ENCODE data around the gene DOK6.

Gene DOK6

DNA sequence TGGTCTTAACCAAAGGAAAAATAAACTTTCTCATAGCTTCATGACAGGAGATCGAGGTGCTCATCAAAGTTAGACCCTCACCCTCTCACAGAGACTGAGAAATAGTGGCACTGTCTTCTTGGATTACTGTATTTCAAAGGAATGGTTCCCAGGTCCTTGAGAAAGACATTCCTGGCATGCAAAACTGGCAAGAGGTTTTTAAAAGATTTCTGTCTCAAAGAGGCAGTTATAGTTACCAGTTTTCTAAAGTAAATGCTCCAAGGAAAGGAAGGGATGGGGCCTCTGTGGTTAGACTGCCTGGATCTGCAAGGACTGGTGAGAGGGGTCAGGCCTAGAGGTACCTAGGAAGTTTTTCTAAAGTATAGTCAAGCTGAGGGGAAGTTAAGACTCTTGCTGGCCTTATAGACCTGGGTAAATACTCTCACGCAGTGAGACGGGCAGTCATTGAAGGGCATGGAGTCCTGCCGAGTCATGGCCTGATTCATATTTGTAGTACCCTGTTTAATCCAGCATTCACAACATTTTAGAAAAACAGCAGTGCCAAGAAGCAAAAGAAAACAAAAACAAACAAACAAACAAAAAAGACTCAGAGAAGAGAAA lies 226.1 kb downstream of the DOK6 start:
- TF ChIP-seq, protein P1, sequence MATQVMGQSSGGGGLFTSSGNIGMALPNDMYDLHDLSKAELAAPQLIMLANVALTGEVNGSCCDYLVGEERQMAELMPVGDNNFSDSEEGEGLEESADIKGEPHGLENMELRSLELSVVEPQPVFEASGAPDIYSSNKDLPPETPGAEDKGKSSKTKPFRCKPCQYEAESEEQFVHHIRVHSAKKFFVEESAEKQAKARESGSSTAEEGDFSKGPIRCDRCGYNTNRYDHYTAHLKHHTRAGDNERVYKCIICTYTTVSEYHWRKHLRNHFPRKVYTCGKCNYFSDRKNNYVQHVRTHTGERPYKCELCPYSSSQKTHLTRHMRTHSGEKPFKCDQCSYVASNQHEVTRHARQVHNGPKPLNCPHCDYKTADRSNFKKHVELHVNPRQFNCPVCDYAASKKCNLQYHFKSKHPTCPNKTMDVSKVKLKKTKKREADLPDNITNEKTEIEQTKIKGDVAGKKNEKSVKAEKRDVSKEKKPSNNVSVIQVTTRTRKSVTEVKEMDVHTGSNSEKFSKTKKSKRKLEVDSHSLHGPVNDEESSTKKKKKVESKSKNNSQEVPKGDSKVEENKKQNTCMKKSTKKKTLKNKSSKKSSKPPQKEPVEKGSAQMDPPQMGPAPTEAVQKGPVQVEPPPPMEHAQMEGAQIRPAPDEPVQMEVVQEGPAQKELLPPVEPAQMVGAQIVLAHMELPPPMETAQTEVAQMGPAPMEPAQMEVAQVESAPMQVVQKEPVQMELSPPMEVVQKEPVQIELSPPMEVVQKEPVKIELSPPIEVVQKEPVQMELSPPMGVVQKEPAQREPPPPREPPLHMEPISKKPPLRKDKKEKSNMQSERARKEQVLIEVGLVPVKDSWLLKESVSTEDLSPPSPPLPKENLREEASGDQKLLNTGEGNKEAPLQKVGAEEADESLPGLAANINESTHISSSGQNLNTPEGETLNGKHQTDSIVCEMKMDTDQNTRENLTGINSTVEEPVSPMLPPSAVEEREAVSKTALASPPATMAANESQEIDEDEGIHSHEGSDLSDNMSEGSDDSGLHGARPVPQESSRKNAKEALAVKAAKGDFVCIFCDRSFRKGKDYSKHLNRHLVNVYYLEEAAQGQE (IDR thresholded peaks at IDR 0.05; ENCODE audit: insufficient read depth in 1 of 2, low read depth in 2 of 2, low read length in 2 of 2) = no peak
- no peak for TF ChIP-seq TAF1 (IDR thresholded peaks at IDR 0.05; ENCODE audit: borderline replicate concordance, insufficient read depth, low read length)
- TF ChIP-seq SIN3A (IDR thresholded peaks at IDR 0.05; ENCODE audit: borderline replicate concordance, insufficient read depth, low read length) = no peak
- TF ChIP-seq POLR2AphosphoS5 (IDR thresholded peaks at IDR 0.05; ENCODE audit: low read depth, low read length) = no peak
- TF ChIP-seq FOXP2 (optimal IDR thresholded peaks at IDR 0.05; ENCODE audit: borderline replicate concordance, extremely low read depth, extremely low read length, insufficient read depth) = no peak

- no peak for TF ChIP-seq SIN3A (IDR thresholded peaks at IDR 0.05; ENCODE audit: borderline replicate concordance, insufficient read depth, low read length)
- TF ChIP-seq POLR2AphosphoS5 (IDR thresholded peaks at IDR 0.05; ENCODE audit: low read depth, low read length) = no peak
- no peak for TF ChIP-seq FOXP2 (optimal IDR thresholded peaks at IDR 0.05; ENCODE audit: borderline replicate concordance, extremely low read depth, extremely low read length, insufficient read depth)
- TF ChIP-seq, protein P1 (IDR thresholded peaks at IDR 0.05; ENCODE audit: insufficient read depth in 1 of 2, low read depth in 2 of 2, low read length in 2 of 2) = no peak
- TF ChIP-seq TAF1 (IDR thresholded peaks at IDR 0.05; ENCODE audit: borderline replicate concordance, insufficient read depth, low read length) = no peak
Observed at GRCh38 chr18:69628774-69629359, 228.2 kb downstream of the DOK6 start.

DNA sequence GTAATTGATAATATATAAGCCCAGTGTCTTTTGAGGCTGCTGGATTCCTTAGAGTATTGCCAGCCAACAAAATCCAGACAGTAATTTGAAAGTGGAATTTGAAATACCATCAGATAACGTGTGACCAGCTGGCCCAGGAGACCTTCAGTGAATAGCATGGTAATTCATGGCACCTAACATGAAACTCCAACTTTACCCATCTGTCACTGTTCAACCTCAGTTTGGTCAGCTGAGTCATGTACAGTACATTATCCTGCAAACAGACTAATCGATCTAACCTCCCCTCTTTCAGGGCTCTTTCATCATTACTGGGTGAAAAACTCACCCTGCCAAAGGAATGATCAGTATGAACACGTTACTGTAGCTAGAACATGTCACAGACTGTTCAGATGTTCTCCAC lies 230.6 kb downstream of the DOK6 start:
- TF ChIP-seq SIN3A (IDR thresholded peaks at IDR 0.05; ENCODE audit: borderline replicate concordance, insufficient read depth, low read length) (no peak), TAF1 (IDR thresholded peaks at IDR 0.05; ENCODE audit: borderline replicate concordance, insufficient read depth, low read length) (no peak), FOXP2 (optimal IDR thresholded peaks at IDR 0.05; ENCODE audit: borderline replicate concordance, extremely low read depth, extremely low read length, insufficient read depth) (no peak), POLR2AphosphoS5 (IDR thresholded peaks at IDR 0.05; ENCODE audit: low read depth, low read length) (no peak)
- TF ChIP-seq, protein P1 (IDR thresholded peaks at IDR 0.05; ENCODE audit: insufficient read depth in 1 of 2, low read depth in 2 of 2, low read length in 2 of 2) = no peak

- TF ChIP-seq SIN3A (IDR thresholded peaks at IDR 0.05; ENCODE audit: borderline replicate concordance, insufficient read depth, low read length) (no peak), TAF1 (IDR thresholded peaks at IDR 0.05; ENCODE audit: borderline replicate concordance, insufficient read depth, low read length) (no peak), POLR2AphosphoS5 (IDR thresholded peaks at IDR 0.05; ENCODE audit: low read depth, low read length) (no peak), FOXP2 (optimal IDR thresholded peaks at IDR 0.05; ENCODE audit: borderline replicate concordance, extremely low read depth, extremely low read length, insufficient read depth) (no peak)
- TF ChIP-seq, protein P1 (IDR thresholded peaks at IDR 0.05; ENCODE audit: insufficient read depth in 1 of 2, low read depth in 2 of 2, low read length in 2 of 2) = no peak
Observed at GRCh38 chr18:69635482-69635881, 234.8 kb downstream of the DOK6 start.

All from PFSK-1 (cell line).